Activated naive CD8-positive, alpha-beta T cell treated with anti-CD3 and anti-CD28 coated beads, Interleukin-2, amount 10 ng/mL, durations not matched to agents 7 days and 5 days (primary cell): ENCODE results near the gene MAN1B1. TPM values are rescaled to one million over a fixed set of nuclear protein-coding genes. Genes with fewer than 3 reads are reported as not detected.
A peak's percentile ranks its signal among the peaks of the same experiment; 100 is the strongest.

Experiments used
- ATAC-seq: fragments of 150-1000 bp; cut with Tn5 transposase; one replicate; pipeline ENCODE4 v1.10.0; 2021; ENCODE audit warnings: low read depth, moderate library complexity
- POLR2A ChIA-PET: fragments of 350-600 bp; sonication (Branson Sonifier 250); formaldehyde crosslinking; loops from one replicate; lab custom pipeline; 2021; ENCODE audit warnings: antibody characterized with exemption; lab: Charles Lee
- DNase-seq: peaks from one replicate; pipeline ENCODE4 v3.0.0; 2021
- H3K27ac Mint-ChIP-seq: one replicate; pipeline ENCODE4 v1.8.0; 2022; ENCODE audit warnings: mild to moderate bottlenecking, mixed read lengths
- H3K27me3 Mint-ChIP-seq: one replicate; pipeline ENCODE4 v1.8.0; 2022; ENCODE audit warnings: mild to moderate bottlenecking, moderate library complexity, mixed read lengths
- H3K36me3 Mint-ChIP-seq: one replicate; pipeline ENCODE4 v1.8.0; 2021; ENCODE audit warnings: mild to moderate bottlenecking, mixed read lengths
- H3K4me1 Mint-ChIP-seq: one replicate; pipeline ENCODE4 v1.8.0; 2021; ENCODE audit warnings: mixed read lengths
- H3K4me3 Mint-ChIP-seq: one replicate; pipeline ENCODE4 v1.8.0; 2022; ENCODE audit warnings: mild to moderate bottlenecking, moderate library complexity, mixed read lengths
- H3K9me3 Mint-ChIP-seq: one replicate; pipeline ENCODE4 v1.8.0; 2021; ENCODE audit warnings: mixed read lengths
- total RNA-seq, 2 experiments: library from RNA; stranded (reverse); gene quantifications; one replicate each; pipeline ENCODE4 v1.2.3, GENCODE V29; 2021

MAN1B1 gene
- total RNA-seq, 2 experiments from 2014 or later = 63.2 to 63.9 TPM

DNA sequence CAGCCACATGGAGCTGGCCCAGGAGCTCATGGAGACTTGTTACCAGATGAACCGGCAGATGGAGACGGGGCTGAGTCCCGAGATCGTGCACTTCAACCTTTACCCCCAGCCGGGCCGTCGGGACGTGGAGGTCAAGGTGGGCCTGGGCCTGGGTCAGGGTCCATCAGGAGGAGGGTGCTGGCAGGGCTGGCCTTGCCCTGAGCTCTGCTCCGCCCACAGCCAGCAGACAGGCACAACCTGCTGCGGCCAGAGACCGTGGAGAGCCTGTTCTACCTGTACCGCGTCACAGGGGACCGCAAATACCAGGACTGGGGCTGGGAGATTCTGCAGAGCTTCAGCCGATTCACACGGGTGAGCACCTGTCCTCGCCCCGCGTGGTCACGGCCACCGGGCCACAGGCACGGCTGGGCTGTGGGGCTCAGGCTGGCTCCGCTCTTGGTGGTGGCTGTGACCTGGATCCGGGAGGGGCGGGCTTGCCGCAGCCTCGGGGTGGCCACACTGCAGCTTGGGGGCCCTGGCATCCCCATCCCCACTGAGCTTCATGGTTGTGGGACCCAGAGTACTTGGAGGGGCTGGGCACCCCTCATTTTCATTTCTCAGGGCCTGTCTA is 20.6 kb downstream of the MAN1B1 start:
- Mint-ChIP-seq H3K27ac (no peak overlapping the region), H3K9me3 (peaks cover 1% of the 10 kb centered on the region), H3K4me3 (no peak overlapping the region), H3K4me1 (no peaks in the 10 kb centered on the region), H3K36me3 (peaks cover 7% of the 10 kb centered on the region), H3K27me3 (no peaks in the 10 kb centered on the region)
- ATAC-seq = no peak
- no peak for DNase-seq
- POLR2A ChIA-PET = interaction anchor here (1.6 kb wide), 2 partner anchors 12 to 21 kb away, joined by 4 to 7 read pairs; partner anchors contain the start of gene MAN1B1

DNA sequence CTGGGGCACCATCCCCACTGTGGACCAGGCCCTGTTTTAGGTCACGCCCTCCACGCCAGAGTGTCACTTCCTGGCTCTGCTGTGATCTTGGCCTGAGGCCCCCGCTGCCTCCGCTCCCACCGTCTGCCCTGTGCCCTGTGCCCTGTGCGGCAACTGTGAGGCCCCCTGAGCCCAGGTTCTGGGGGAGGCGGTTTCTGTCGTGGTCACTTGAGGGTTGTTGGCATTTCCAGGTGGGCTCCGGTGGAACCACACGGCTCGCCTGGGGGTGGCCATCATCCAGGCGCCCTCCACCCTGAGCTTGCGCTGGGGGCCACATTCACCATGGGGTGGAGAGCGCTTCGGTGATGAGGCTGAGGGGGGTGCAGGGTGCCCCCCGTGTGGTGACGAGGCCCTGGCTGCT is 21.2 kb downstream of the MAN1B1 start:
- Mint-ChIP-seq H3K9me3 (peaks cover 1% of the 10 kb centered on the region), H3K27me3 (no peaks in the 10 kb centered on the region), H3K27ac (no peak overlapping the region), H3K36me3 (peaks cover 7% of the 10 kb centered on the region), H3K4me3 (no peak overlapping the region), H3K4me1 (no peaks in the 10 kb centered on the region)
- POLR2A ChIA-PET = interaction anchor here (1.6 kb wide), 2 partner anchors 12 to 21 kb away, joined by 4 to 7 read pairs; partner anchors contain the start of gene MAN1B1
- ATAC-seq (no peak), DNase-seq (no peak)

DNA sequence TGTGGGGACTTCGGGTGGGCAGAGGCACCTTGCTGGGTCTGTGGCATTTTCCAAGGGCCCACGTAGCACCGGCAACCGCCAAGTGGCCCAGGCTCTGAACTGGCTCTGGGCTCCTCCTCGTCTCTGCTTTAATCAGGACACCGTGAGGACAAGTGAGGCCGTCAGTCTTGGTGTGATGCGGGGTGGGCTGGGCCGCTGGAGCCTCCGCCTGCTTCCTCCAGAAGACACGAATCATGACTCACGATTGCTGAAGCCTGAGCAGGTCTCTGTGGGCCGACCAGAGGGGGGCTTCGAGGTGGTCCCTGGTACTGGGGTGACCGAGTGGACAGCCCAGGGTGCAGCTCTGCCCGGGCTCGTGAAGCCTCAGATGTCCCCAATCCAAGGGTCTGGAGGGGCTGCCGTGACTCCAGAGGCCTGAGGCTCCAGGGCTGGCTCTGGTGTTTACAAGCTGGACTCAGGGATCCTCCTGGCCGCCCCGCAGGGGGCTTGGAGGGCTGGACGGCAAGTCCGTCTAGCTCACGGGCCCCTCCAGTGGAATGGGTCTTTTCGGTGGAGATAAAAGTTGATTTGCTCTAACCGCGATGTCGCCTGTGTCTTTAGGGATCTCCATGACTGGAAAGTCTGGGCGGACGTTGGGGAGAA is 21.9 kb downstream of the MAN1B1 start:
- DNase-seq = no peak
- ATAC-seq = no peak
- POLR2A ChIA-PET = interaction anchor here (0.5 to 1.6 kb wide), 3 partner anchors 13 to 24 kb away, joined by 3 to 4 read pairs (median 3); partner anchors contain the start of gene MAN1B1
- no peaks in the 10 kb centered on the region for H3K4me1 Mint-ChIP-seq
- peaks cover 1% of the 10 kb centered on the region for H3K9me3 Mint-ChIP-seq
- H3K27me3 Mint-ChIP-seq = no peaks in the 10 kb centered on the region
- H3K27ac Mint-ChIP-seq = no peak overlapping the region
- H3K36me3 Mint-ChIP-seq = peaks cover 7% of the 10 kb centered on the region
- H3K4me3 Mint-ChIP-seq = no peak overlapping the region

DNA sequence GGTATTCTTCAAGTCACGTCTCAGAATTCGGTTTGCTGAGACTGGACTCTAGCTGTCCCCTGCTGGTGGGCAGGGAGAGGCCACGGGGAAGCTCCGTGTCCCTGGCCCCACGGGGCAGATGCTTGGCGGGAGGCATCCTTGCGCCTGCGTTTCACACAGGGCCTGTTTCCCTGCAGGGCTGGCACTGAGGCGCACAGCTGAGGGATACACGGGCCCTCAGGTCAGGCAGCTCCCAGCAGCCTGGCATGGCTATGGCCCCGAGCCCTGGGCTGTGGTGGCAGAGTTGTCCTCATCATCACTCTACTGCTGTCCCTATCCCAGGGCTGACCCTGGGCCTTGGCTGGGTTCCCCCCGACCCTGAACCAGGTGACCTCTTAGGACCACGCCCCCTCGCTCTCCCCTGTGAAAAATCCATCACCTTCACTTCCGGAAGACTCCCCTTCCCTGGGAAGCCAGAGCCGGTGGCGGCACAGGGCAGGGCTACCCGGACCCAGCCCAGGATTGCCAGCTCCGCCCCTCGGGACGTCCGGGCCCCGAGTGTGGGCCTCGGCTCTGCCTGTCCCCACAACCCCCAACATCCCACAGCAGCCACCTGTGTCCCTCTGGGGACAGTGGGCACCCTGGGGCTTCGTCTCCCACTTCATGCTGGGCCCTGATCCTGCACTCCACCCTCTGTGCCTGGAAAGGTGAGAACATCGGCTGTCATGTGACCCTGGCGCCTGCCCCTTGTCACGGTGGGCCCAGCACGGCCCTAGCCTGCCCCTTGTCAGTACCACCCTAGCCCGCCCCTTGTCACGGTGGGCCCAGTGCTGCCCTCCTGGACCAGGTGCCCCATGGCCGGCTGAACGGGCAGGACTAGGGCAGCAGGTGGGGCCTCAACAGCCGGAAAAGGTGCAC is 22.7 kb downstream of the MAN1B1 start:
- DNase-seq (no peak), ATAC-seq (no peak)
- Mint-ChIP-seq H3K9me3 (no peaks in the 10 kb centered on the region), H3K36me3 (peaks cover 7% of the 10 kb centered on the region), H3K27me3 (no peaks in the 10 kb centered on the region), H3K27ac (no peak overlapping the region), H3K4me3 (no peak overlapping the region), H3K4me1 (no peaks in the 10 kb centered on the region)
- POLR2A ChIA-PET = interaction anchor here (0.5 to 1.3 kb wide), 3 partner anchors 13 to 23 kb away, joined by 3 read pairs; no protein-coding TSS in a partner anchor

DNA sequence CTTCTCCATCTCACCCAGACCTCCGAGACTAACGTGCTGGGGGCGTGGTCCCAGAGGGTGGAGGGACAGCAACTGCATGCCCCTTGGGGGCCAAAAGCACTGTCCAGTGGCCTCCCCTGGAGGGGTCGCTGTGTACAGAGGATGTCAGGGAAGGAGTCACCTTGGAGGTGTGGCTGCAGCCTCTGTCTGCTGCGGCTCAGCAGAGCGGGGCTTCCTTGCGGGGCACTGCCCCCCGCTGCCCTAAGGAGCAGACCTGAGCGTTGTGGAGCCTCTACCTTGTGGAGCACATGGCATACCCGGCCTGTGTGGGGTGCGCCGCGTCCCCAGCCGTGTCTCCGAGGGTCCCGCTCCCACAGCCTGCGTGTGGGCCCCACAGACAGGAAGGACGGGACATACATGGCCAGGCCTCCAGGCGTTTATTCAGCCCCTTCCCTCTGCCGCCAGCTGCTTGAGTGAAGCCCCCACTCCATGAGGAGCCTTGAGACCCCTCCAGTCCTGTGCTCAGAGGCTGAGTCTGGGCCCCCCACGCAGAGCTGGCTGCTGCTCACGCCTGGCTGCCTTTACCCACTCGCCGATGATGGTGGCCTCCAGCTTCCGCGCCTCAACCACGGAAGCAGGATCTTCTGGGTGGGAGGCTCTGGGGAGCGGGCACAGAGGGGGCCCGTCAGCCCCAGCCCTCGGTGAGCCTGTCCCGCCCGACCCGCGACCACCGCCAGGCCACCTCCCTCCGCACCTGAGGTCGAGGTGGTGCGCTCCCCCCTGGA is 23.5 kb downstream of the MAN1B1 start:
- Mint-ChIP-seq H3K27me3 (no peaks in the 10 kb centered on the region), H3K36me3 (peaks cover 3% of the 10 kb centered on the region), H3K4me1 (no peaks in the 10 kb centered on the region), H3K9me3 (no peaks in the 10 kb centered on the region), H3K4me3 (no peak overlapping the region), H3K27ac (no peak overlapping the region)
- ATAC-seq (no peak), DNase-seq (no peak)
- POLR2A ChIA-PET = interaction anchor here (0.9 kb wide), 1 partner anchor 19 kb away, joined by 3 read pairs; no protein-coding TSS in a partner anchor

DNA sequence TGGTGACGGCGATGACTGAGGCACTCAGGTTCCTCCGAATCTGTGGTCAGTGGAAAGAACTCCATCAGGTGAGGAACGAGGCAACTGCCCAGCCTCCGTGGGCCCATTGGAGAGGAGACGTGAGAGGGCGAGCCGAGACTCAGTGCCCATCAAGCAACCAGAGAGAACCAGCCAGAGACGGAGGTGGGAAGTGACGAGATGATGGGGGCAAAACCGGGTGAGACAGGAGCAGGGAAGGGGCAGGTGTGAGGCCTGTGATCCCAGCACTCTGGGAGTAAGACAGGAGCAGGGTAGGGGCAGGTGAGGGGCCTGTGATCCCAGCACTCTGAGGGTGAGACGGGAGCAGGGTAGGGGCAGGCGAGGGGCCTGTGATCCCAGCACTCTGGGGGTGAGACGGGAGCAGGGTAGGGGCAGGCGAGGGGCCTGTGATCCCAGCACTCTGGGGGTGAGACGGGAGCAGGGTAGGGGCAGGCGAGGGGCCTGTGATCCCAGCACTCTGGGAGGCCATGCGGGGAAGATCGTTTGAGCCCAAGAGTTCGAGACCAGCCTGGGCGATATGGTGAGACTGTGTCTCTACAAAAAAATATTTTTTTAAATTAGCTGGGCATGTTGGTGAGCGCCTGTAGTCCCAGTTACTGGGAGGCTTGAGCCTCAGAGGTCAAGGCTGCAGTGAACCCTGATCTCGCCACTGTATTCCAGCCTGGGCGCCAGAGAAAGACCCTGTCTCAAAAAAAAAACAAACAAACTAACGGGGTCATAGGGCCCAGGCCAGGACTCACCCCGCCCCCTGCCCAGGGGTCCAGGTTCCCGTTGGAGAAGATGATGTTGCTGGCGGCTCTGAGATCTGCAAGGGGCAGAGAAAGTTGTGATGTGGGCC is 24.4 kb downstream of the MAN1B1 start:
- no peaks in the 10 kb centered on the region for H3K9me3 Mint-ChIP-seq
- POLR2A ChIA-PET = no interaction called here
- no peaks in the 10 kb centered on the region for H3K27me3 Mint-ChIP-seq
- no peaks in the 10 kb centered on the region for H3K4me1 Mint-ChIP-seq
- peaks cover 3% of the 10 kb centered on the region for H3K36me3 Mint-ChIP-seq
- DNase-seq = no peak
- H3K27ac Mint-ChIP-seq = peak overlapping the region; percentile 16
- no peak for ATAC-seq
- no peak overlapping the region for H3K4me3 Mint-ChIP-seq

DNA sequence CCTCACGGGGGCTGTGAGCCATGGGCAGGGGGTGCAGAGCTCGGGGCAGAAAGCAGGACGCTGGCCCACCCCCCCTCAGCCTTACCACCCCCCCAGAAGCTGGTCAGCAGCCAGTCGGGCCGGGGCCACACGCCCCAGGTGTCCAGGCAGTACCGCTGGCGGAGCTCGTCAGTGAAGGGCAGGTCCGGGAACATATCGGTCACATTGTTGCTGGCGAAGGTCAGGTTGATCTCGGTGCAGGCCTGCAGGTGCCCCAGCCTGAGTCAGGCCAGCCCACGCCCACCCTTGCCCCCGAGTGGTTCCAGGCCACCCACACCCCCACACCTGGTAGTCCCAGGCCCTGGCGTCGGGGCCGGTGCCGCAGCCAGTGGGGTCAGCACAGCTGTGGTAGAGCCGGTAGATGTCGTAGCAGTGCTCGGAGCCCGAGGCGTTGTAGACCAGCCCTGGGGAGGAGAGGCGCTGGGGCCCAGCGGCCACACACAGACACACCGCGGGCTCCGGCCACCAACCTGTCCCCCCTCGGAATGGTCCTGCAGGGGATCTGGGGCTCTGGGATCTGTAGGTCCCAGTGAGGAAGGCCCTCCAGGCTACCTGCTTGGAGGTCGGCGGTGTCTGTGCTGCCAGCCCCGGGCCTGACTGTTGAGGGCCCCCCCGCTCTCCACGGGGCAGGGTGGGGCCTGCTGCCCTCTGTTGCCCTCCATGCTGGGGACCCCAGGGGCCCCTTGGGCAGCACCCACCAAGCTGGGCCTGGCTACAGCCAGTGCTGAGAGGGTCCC is 25.2 kb downstream of the MAN1B1 start:
- Mint-ChIP-seq H3K27ac (no peak overlapping the region), H3K4me3 (no peak overlapping the region), H3K4me1 (no peaks in the 10 kb centered on the region), H3K36me3 (peaks cover 3% of the 10 kb centered on the region), H3K9me3 (no peaks in the 10 kb centered on the region), H3K27me3 (no peaks in the 10 kb centered on the region)
- ATAC-seq (no peak), DNase-seq (no peak)
- POLR2A ChIA-PET = interaction anchor here (3.6 kb wide), 1 partner anchor 16 kb away, joined by 28 read pairs; no protein-coding TSS in a partner anchor

DNA sequence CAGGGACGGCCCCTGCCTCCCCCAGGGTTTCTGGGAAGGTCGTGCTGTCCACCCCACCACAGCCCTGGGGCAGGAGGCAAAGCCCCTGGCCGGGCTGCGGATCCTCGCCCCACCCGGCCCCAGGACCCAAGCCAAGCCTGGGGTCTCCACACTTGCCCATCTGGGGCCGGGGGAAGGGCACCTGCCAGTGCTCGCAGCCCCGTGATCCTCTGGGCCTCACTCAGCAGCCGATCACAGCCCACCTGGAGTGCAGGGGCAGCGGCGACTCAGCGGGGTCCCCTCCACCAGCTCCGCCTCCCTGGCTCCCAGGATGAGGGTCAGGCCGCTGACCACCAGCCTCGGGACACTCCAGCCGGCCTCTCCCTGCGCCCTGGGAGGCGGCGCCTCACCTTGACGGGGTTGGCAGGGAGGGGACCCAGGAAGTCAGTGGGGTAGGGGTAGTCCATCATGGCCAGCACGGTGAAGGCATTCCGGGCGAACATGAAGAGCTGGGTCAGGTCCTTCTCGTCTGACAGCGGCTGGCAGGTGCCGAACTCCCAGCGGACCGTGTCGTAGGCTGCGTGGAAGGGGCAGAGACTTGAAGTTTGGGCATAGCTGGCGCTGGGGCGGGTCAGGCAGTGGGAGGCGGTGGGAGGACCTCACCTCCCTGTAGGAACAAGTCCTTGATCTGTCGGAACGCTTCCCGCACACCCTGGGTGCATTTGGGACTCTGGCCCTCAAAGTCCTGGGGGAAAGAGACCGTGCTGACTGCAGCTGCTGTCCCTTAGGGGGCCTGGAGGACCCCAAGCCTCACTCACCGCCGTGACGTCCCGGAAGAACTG is 26.0 kb downstream of the MAN1B1 start:
- Mint-ChIP-seq H3K9me3 (no peaks in the 10 kb centered on the region), H3K27ac (peak overlapping the region; percentile 51), H3K4me1 (no peaks in the 10 kb centered on the region), H3K4me3 (peak overlapping the region; percentile 74), H3K27me3 (no peaks in the 10 kb centered on the region), H3K36me3 (peaks cover 3% of the 10 kb centered on the region)
- DNase-seq (no peak), ATAC-seq (no peak)
- POLR2A ChIA-PET = interaction anchor here (1.1 to 3.6 kb wide), 3 partner anchors 16 to 42 kb away, joined by 4 to 28 read pairs (median 12); partner anchors contain the start of genes MAN1B1 and SAPCD2

DNA sequence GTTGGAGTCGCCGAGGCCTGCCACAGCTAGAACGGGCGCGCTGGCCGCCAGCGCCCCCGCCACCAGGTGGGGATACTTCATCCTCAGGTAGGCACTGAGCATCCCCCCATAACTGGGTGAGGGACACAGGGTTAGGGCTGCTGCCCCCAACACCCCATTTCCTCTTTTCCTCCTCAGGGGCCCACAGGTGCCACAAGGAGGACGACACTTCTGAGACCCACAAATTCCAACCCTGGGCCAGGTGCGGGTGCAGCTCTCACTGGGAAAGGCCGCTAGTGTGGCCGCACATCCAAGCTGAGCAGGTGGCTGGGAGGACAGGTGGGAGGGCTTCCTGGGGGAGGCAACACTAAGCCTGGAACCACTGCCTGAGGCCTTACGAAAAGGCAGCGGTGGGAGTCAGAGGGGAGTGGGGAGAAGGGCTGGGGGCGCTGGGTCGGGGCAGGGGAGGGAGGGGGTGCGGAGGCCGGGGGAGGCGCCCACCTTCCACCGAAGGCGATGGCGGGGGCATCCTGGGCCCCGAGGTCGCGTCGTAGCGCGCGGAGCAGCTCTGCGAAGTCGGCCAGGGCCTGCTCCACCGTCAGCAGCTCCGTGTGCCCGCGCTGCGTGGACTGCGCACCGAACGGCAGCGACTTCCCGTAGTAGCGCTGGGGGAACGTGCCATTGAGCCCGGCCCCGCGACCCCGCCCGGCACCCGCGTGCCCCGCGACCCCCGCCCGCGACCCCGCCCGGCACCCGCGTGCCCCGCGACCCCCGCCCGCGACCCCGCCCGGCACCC is 26.8 kb downstream of the MAN1B1 start:
- DNase-seq = no peak
- peak overlapping the region; percentile 52 for H3K27ac Mint-ChIP-seq
- H3K36me3 Mint-ChIP-seq = peaks cover 3% of the 10 kb centered on the region
- POLR2A ChIA-PET = interaction anchor here (0.6 to 3.6 kb wide), 6 partner anchors 17 to 127 kb away, joined by 4 to 28 read pairs (median 8); partner anchors contain the start of genes ANAPC2, MAN1B1, SAPCD2 and SSNA1
- no peaks in the 10 kb centered on the region for H3K4me1 Mint-ChIP-seq
- no peaks in the 10 kb centered on the region for H3K27me3 Mint-ChIP-seq
- H3K9me3 Mint-ChIP-seq = no peaks in the 10 kb centered on the region
- H3K4me3 Mint-ChIP-seq = peak overlapping the region; percentile 74
- ATAC-seq = peak; percentile 41

DNA sequence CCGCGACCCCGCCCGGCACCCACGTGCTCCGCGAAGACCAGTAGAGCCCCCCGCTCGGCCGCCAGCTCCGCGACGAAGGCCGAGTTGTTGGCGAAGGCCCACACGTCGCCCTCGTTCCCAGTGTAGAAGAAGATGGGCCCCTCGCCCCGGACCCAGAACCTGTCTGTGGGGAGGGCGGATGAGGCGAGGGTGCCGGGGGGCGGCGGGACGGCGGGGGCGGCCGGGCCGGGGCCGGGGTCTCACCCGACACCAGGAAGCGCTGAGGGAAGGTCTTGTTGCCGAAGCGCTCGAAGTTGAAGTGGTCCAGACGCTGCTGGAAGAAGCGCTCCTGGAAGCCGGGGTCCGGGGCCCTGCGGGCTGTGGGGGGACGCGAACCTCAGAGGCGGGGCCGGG is 27.4 kb downstream of the MAN1B1 start:
- peak; percentile 35 for ATAC-seq
- Mint-ChIP-seq H3K36me3 (peaks cover 3% of the 10 kb centered on the region), H3K4me1 (peaks cover 3% of the 10 kb centered on the region), H3K9me3 (no peaks in the 10 kb centered on the region), H3K27me3 (no peaks in the 10 kb centered on the region), H3K4me3 (peak overlapping the region; percentile 62), H3K27ac (no peak overlapping the region)
- POLR2A ChIA-PET = interaction anchor here (1.1 to 3.6 kb wide), 8 partner anchors 15 to 126 kb away, joined by 3 to 28 read pairs (median 9); partner anchors contain the start of genes ANAPC2, MAN1B1, SAPCD2 and SSNA1
- DNase-seq = no peak
